ENCODE data around the gene SYNGR3. TPM values are rescaled to one million over a fixed set of nuclear protein-coding genes. Genes with fewer than 3 reads are reported as not detected.
"Not testable (repeated sequence)": the region's sequence is repeated elsewhere in the genome, so short reads cannot be mapped to it uniquely, and the experiment has no call there.

Gene SYNGR3
- total and polyA plus RNA-seq, 2 donors from 2014 or later: 2.2 to 4.6 TPM

GRCh38 chr16:2008631-2009163, 18.9 kb downstream of the SYNGR3 start:
- no peak for TF ChIP-seq CTCF (IDR thresholded peaks at IDR 0.05; ENCODE audit: borderline replicate concordance, extremely low read depth, insufficient read depth)
- H3K36me3 ChIP-seq (ENCODE audit: control insufficient read depth in 2 of 3, insufficient read depth in 3 of 3, low read length in 3 of 3): no peaks in the 10 kb centered on the region
- peak in 1 of 5 donors; percentile 68 for DNase-seq
- peak overlapping the region in 2 of 3 donors; percentile 80 to 88 for H3K9ac ChIP-seq (ENCODE audit: low read length in 3 of 3)
- H3K27ac ChIP-seq (ENCODE audit: low read depth in 2 of 2, low read length in 2 of 2): no peak overlapping the region
- intact Hi-C loops (cut with DNase I): no loop called here
- no peaks in the 10 kb centered on the region for H3K27me3 ChIP-seq (ENCODE audit: control insufficient read depth, insufficient read depth, low read length)
- FAIRE-seq: no peak
- H3K4me3 ChIP-seq (ENCODE audit: low read length in 3 of 3): peak overlapping the region; percentile 49 to 75 (median 71)
- H3K9me3 ChIP-seq (ENCODE audit: control insufficient read depth in 2 of 3, insufficient read depth in 1 of 3, low read length in 3 of 3): no peaks in the 10 kb centered on the region
- H3K4me1 ChIP-seq (ENCODE audit: control insufficient read depth in 2 of 3, insufficient read depth in 2 of 3, low read depth in 1 of 3, low read length in 3 of 3): peaks cover 3 to 40% (median 3%) of the 10 kb centered on the region in 3 donors

- Histone ChIP-seq H3K9me3 (ENCODE audit: control insufficient read depth in 2 of 3, insufficient read depth in 1 of 3, low read length in 3 of 3) (no peaks in the 10 kb centered on the region), H3K4me1 (ENCODE audit: control insufficient read depth in 2 of 3, insufficient read depth in 2 of 3, low read depth in 1 of 3, low read length in 3 of 3) (peaks cover 3 to 36% (median 3%) of the 10 kb centered on the region in 3 donors), H3K36me3 (ENCODE audit: control insufficient read depth in 2 of 3, insufficient read depth in 3 of 3, low read length in 3 of 3) (no peaks in the 10 kb centered on the region), H3K27ac (ENCODE audit: low read depth in 2 of 2, low read length in 2 of 2) (peak overlapping the region in 1 of 2 donors; percentile 65), H3K4me3 (ENCODE audit: low read length in 3 of 3) (peak overlapping the region; percentile 49 to 75 (median 71)), H3K27me3 (ENCODE audit: control insufficient read depth, insufficient read depth, low read length) (no peaks in the 10 kb centered on the region), H3K9ac (ENCODE audit: low read length in 3 of 3) (peak overlapping the region in 2 of 3 donors; percentile 80 to 88)
- no peak for FAIRE-seq
- peak in 1 of 5 donors; percentile 85 for DNase-seq
- intact Hi-C loops (cut with DNase I): no loop called here
- TF ChIP-seq CTCF (IDR thresholded peaks at IDR 0.05; ENCODE audit: borderline replicate concordance, extremely low read depth, insufficient read depth): no peak
Measured at GRCh38 chr16:2009164-2009711, 19.5 kb downstream of the SYNGR3 start.

GRCh38 chr16:2009791-2010510, 20.2 kb downstream of the SYNGR3 start, which contains the start of gene ZNF598:
Gene ZNF598, minus strand, starts transcription at chr16:2009821.
- Histone ChIP-seq H3K27ac (ENCODE audit: low read depth in 2 of 2, low read length in 2 of 2) (peak within 1 kb of the TSS; percentile 85 to 87), H3K36me3 (ENCODE audit: control insufficient read depth in 2 of 3, insufficient read depth in 3 of 3, low read length in 3 of 3) (no peaks in the 10 kb centered on the region), H3K9ac (ENCODE audit: low read length in 3 of 3) (peak within 1 kb of the TSS; percentile 64 to 88 (median 80)), H3K9me3 (ENCODE audit: control insufficient read depth in 2 of 3, insufficient read depth in 1 of 3, low read length in 3 of 3) (no peaks in the 10 kb centered on the region), H3K4me3 (ENCODE audit: low read length in 3 of 3) (peak within 1 kb of the TSS; percentile 77 to 97 (median 78)), H3K4me1 (ENCODE audit: control insufficient read depth in 2 of 3, insufficient read depth in 2 of 3, low read depth in 1 of 3, low read length in 3 of 3) (peaks cover 3 to 29% (median 3%) of the 10 kb centered on the region in 3 donors), H3K27me3 (ENCODE audit: control insufficient read depth, insufficient read depth, low read length) (no peaks in the 10 kb centered on the region)
- TF ChIP-seq CTCF (IDR thresholded peaks at IDR 0.05; ENCODE audit: borderline replicate concordance, extremely low read depth, insufficient read depth): no peak
- FAIRE-seq: no peak
- DNase-seq: peak; percentile 78 to 95 (median 91)
- intact Hi-C loops (cut with DNase I): no loop called here

GRCh38 chr16:2011726-2012125, 22.0 kb downstream of the SYNGR3 start:
- H3K9me3 ChIP-seq (ENCODE audit: control insufficient read depth in 2 of 3, insufficient read depth in 1 of 3, low read length in 3 of 3); H3K27ac ChIP-seq (ENCODE audit: low read depth in 2 of 2, low read length in 2 of 2); H3K9ac ChIP-seq (ENCODE audit: low read length in 3 of 3); FAIRE-seq; H3K27me3 ChIP-seq (ENCODE audit: control insufficient read depth, insufficient read depth, low read length); H3K36me3 ChIP-seq (ENCODE audit: control insufficient read depth in 2 of 3, insufficient read depth in 3 of 3, low read length in 3 of 3); intact Hi-C loops (cut with DNase I); DNase-seq; H3K4me3 ChIP-seq (ENCODE audit: low read length in 3 of 3): not testable (repeated sequence)
- H3K4me1 ChIP-seq (ENCODE audit: control insufficient read depth in 2 of 3, insufficient read depth in 2 of 3, low read depth in 1 of 3, low read length in 3 of 3): peaks cover 3 to 25% (median 3%) of the 10 kb centered on the region in 3 donors
